Upper lobe of right lung (tissue), 1 donor: ENCODE measurements around the gene ZNF574. TPM values are rescaled to one million over a fixed set of nuclear protein-coding genes. Genes with fewer than 3 reads are reported as not detected.

Experiments
- ATAC-seq: fragments of 200-7000 bp; cut with Tn5 transposase; one replicate; pipeline ENCODE4 v1.9.1; 2020; ENCODE audit warnings: mild to moderate bottlenecking, moderate library complexity
- DNase-seq: peaks from one replicate; pipeline ENCODE4 v3.0.0-alpha.2; 2020
- H3K27ac ChIP-seq: fragments of 200-600 bp; one replicate; pipeline ENCODE4 v1.8.0; 2022
- H3K27me3 ChIP-seq: fragments of 200-600 bp; one replicate; pipeline ENCODE4 v1.8.0; 2022; ENCODE audit warnings: mild to moderate bottlenecking
- H3K36me3 ChIP-seq: fragments of 200-600 bp; one replicate; pipeline ENCODE4 v1.8.0; 2022
- H3K4me1 ChIP-seq: fragments of 200-600 bp; one replicate; pipeline ENCODE4 v1.8.0; 2022
- H3K4me3 ChIP-seq: fragments of 200-600 bp; one replicate; pipeline ENCODE4 v1.8.0; 2022; ENCODE audit warnings: mild to moderate bottlenecking
- H3K9me3 ChIP-seq: fragments of 200-600 bp; one replicate; pipeline ENCODE4 v1.8.0; 2022
- intact Hi-C: fragments of 100-400 bp; cut with DNase I; formaldehyde crosslinking; loops from one replicate; pipeline ENCODE4 v1.11.0; 2022
- total RNA-seq: library from RNA; stranded (reverse); fragmentation: NEBNext Ultra II Directional; extraction: Animal tissue kit (Norgen Biotek cat#: 25700); gene quantifications from one replicate; pipeline ENCODE4 v1.2.1, GENCODE V29; 2021
- TF ChIP-seq, protein P1 (sequence below): fragments of 200-600 bp; IDR thresholded peaks from one replicate; pipeline ENCODE4 v1.8.0; 2022; ENCODE audit warnings: antibody characterized with exemption
- donor health status: DM: no; HTN: yes; CAD: no; lungs with severe emphysema.

ZNF574 gene
- total RNA-seq, 1 donor from 2014 or later, result 13.6 TPM

DNA sequence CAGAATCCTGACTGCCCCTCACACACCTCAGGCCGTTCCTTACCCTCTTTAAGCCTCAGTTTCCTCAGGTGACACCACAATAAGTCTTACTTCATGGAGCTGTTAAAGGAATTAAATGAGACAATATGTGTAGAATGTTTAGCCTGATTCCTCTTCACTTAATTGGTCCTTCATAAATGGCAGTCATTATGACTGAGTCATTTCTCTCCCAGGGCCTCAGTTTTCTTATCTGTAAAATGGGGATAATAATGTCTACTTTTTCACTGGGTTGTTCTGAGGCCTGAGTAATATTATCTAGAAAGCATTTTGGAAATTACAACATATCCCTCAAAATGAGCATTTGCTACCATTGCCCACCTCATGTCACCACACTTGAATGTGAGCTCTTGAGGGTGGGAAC, 34.7 kb downstream of the ZNF574 start:
- Histone ChIP-seq H3K4me3 (no peak overlapping the region), H3K27ac (no peak overlapping the region), H3K27me3 (no peaks in the 10 kb centered on the region), H3K9me3 (no peaks in the 10 kb centered on the region), H3K4me1 (no peaks in the 10 kb centered on the region), H3K36me3 (no peaks in the 10 kb centered on the region)
- no peak for ATAC-seq
- TF ChIP-seq, protein P1, sequence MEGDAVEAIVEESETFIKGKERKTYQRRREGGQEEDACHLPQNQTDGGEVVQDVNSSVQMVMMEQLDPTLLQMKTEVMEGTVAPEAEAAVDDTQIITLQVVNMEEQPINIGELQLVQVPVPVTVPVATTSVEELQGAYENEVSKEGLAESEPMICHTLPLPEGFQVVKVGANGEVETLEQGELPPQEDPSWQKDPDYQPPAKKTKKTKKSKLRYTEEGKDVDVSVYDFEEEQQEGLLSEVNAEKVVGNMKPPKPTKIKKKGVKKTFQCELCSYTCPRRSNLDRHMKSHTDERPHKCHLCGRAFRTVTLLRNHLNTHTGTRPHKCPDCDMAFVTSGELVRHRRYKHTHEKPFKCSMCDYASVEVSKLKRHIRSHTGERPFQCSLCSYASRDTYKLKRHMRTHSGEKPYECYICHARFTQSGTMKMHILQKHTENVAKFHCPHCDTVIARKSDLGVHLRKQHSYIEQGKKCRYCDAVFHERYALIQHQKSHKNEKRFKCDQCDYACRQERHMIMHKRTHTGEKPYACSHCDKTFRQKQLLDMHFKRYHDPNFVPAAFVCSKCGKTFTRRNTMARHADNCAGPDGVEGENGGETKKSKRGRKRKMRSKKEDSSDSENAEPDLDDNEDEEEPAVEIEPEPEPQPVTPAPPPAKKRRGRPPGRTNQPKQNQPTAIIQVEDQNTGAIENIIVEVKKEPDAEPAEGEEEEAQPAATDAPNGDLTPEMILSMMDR, result no peak
- intact Hi-C loops, result no loop called here
- DNase-seq, result no peak

DNA sequence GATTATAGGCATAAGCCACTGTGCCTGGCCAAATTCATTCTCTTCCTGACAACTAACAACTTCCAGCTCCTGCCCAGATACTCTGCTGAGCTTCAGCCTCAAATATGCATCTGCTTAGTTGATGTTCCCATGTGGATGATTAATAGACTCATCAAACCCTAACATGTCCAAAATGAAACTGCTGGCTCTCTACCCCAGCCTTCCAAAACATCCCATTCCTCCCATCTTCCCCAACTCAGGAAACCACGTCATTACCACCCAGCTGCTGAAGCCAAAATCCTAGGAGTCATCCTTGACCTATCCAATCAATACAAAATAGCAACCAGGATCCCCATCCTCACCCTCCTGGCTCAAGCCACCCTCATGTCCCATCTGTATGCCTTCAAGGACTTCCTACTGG, 35.4 kb downstream of the ZNF574 start:
- Histone ChIP-seq H3K9me3 (no peaks in the 10 kb centered on the region), H3K4me1 (no peaks in the 10 kb centered on the region), H3K27me3 (no peaks in the 10 kb centered on the region), H3K4me3 (no peak overlapping the region), H3K36me3 (no peaks in the 10 kb centered on the region), H3K27ac (no peak overlapping the region)
- TF ChIP-seq, protein P1, result no peak
- intact Hi-C loops, result no loop called here
- DNase-seq, result no peak
- no peak for ATAC-seq

DNA sequence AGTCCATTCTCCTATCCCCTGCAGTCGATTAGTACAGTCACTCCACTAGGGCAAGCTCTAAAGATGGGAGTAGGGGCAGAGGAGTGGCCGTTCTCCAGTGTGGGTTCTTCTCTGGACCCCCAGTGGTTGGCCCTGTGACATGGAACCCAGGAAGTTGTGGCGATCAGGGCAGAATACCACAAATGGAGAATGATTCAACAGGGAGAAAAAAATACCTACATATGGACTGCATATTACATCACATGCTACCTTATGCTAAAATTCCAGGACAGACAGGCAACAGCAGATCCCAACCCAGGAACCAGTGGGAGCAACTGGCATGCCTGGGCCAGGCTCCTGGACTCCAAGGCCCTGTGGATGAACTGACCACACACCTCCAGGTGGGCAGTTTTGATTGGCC, 35.8 kb downstream of the ZNF574 start:
- intact Hi-C loops, result no loop called here
- no peaks in the 10 kb centered on the region for H3K36me3 ChIP-seq
- no peaks in the 10 kb centered on the region for H3K4me1 ChIP-seq
- TF ChIP-seq, protein P1, result no peak
- H3K9me3 ChIP-seq, result no peaks in the 10 kb centered on the region
- no peak overlapping the region for H3K4me3 ChIP-seq
- H3K27me3 ChIP-seq, result no peaks in the 10 kb centered on the region
- ATAC-seq (no peak), DNase-seq (no peak)
- H3K27ac ChIP-seq, result no peak overlapping the region

DNA sequence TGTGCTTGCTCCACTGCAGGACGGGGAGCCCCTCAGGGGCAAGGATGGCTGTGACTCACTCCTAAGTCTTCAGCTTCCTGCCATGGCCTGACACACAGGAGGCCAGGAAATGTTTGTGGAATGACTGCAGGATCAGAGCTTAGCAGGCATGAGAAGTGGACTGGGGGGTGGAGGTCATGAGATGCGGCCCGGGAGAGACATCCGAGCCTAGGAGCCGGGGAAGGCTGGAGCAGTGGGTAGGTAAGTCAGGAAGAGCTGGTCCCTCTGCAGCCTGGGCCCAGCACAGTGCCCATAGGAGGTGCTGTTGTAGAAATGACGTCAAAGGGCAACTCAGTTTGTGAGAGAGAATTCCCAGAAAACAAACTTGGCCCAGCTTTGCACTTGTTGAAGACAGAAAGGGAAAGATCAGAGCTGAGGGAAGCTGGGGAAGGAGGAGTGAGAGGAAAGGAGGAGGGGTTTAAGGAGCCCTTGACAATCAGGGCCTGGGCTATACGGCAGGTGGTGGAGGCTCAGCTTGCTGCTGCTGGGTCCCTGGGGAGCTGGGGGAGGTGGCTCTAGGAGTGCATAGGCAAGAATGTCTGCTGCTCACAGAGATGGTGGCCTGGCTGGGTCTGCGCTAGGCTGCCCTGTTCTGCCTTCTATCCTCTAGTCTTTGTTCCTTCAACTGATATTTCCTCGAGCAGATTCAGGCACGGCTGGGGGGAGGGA, 37.8 kb downstream of the ZNF574 start:
- Histone ChIP-seq H3K4me1 (no peaks in the 10 kb centered on the region), H3K4me3 (no peak overlapping the region), H3K27ac (no peak overlapping the region), H3K27me3 (no peaks in the 10 kb centered on the region), H3K36me3 (no peaks in the 10 kb centered on the region), H3K9me3 (no peaks in the 10 kb centered on the region)
- intact Hi-C loops, result no loop called here
- TF ChIP-seq, protein P1, result no peak
- ATAC-seq (no peak), DNase-seq (no peak)

DNA sequence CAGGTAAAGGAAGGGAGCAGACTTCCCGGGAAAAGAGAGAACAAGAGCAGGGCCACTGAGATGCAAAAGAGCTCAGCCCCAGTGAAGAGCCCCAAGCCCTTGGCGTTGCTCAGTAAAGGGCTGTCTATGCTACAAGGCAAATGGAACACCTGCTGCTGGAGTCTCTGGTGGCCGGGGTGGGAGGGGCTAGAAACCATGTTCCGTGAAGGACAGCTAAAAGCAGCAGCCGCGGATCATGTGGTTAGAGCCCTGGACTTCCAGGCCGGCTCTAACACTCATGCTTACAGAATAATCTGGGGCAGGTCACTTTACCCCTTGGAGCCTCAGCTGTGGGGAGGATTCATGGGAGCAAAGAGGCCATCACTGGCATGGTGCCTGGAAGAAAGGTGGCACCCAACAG, 38.4 kb downstream of the ZNF574 start:
- H3K36me3 ChIP-seq, result no peaks in the 10 kb centered on the region
- no peak overlapping the region for H3K27ac ChIP-seq
- TF ChIP-seq, protein P1, result no peak
- no peak for ATAC-seq
- no peaks in the 10 kb centered on the region for H3K9me3 ChIP-seq
- DNase-seq, result no peak
- no peak overlapping the region for H3K4me3 ChIP-seq
- no peaks in the 10 kb centered on the region for H3K27me3 ChIP-seq
- no peaks in the 10 kb centered on the region for H3K4me1 ChIP-seq
- intact Hi-C loops, result no loop called here

DNA sequence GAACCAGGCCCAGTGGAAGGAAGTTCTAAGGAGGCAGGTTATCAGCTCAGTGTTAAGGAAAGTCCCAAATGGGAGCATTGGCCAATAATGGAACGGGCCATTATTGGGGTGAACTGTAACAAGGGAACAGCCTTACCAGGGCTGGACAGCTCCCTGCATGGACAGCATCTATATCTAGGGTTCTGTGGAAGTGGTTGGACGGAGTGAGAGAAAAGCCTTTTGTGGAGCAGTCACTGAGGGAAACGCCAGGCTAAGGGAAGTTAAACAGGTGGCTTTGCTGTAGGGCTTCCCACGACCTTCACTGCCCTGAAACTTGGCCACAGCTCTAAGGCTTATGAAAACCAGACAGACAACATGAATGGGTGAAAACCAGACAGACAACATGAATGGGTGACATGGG, 39.3 kb downstream of the ZNF574 start:
- no peak overlapping the region for H3K4me3 ChIP-seq
- ATAC-seq (no peak), DNase-seq (no peak)
- no peaks in the 10 kb centered on the region for H3K27me3 ChIP-seq
- H3K27ac ChIP-seq, result no peak overlapping the region
- intact Hi-C loops, result no loop called here
- TF ChIP-seq, protein P1, result no peak
- H3K36me3 ChIP-seq, result no peaks in the 10 kb centered on the region
- H3K9me3 ChIP-seq, result no peaks in the 10 kb centered on the region
- no peaks in the 10 kb centered on the region for H3K4me1 ChIP-seq
